A549 (cell line): ENCODE measurements around the gene FGFR1OP2. TPM values are rescaled to one million over a fixed set of nuclear protein-coding genes. Genes with fewer than 3 reads are reported as not detected.

Experiments used
- ATAC-seq, 2 experiments: fragments of 200-7000 bp in 1 of 2; fragments of >200 bp in 1 of 2; cut with Nextera tagmentation in 1 of 2; cut with Tn5 transposase in 1 of 2; 3 replicates each; pipeline versions ENCODE4 v1.8.0 to v1.9.1; 2018 to 2020; ENCODE audit warnings: mild to moderate bottlenecking in 1 of 2, moderate library complexity in 1 of 2
- CTCF ChIA-PET: fragments of 300-600 bp; sonication (Branson Sonifier 250); formaldehyde crosslinking; extraction: SDS; loops from one replicate; lab custom pipeline; 2021; ENCODE audit warnings: antibody characterized with exemption, inconsistent platforms; lab: Yijun Ruan, JAX
- POLR2A ChIA-PET: fragments of 350-600 bp; formaldehyde crosslinking; extraction: SDS; loops from one replicate; lab custom pipeline; 2021; ENCODE audit warnings: antibody characterized with exemption, inconsistent platforms; lab: Yijun Ruan, JAX
- DNase-seq, 2 experiments: peaks; one replicate each; pipeline versions ENCODE4 v3.0.0 to v3.0.0-alpha.2; 2011 to 2016; ENCODE audit warnings: low read depth in 1 of 2, low spot score in 1 of 2
- FAIRE-seq: peaks from 2 replicates; lab custom pipeline; 2011; peaks lifted over from hg19 to GRCh38; lab: Jason Lieb, UNC
- H3K27ac ChIP-seq, 2 experiments: fragments of >200 bp; sonication (Bioruptor Twin); formaldehyde crosslinking; 3 replicates each; pipeline ENCODE4 v1.5.1; 2016 to 2017
- H3K4me1 ChIP-seq: fragments of >200 bp; sonication (Bioruptor Twin); formaldehyde crosslinking; 3 replicates; pipeline ENCODE4 v1.6.1; 2016
- H3K4me2 ChIP-seq: fragments of >200 bp; sonication (Bioruptor Twin); formaldehyde crosslinking; 3 replicates; pipeline ENCODE4 v1.6.1; 2016
- H3K4me3 ChIP-seq: fragments of >200 bp; sonication (Bioruptor Twin); formaldehyde crosslinking; 3 replicates; pipeline ENCODE4 v1.5.1; 2016
- H3K9me3 ChIP-seq: fragments of >200 bp; sonication (Bioruptor Twin); formaldehyde crosslinking; 3 replicates; pipeline ENCODE4 v1.6.1; 2016
- BHLHE40 ChIP-seq: IDR thresholded peaks from 2 replicates; pipeline ENCODE4 v1.6.1; 2012; ENCODE audit warnings: low read depth, low read length, inconsistent platforms
- CBX2 ChIP-seq: fragments of 200-600 bp; sonication (generic); IDR thresholded peaks from 2 replicates; pipeline ENCODE4 v1.6.1; 2016; ENCODE audit warnings: low read depth, mild to moderate bottlenecking, borderline replicate concordance
- CHD2 ChIP-seq: fragments of 150-350 bp; IDR thresholded peaks from 2 replicates; pipeline ENCODE4 v1.6.1; 2014; ENCODE audit warnings: low read length; ENCODE audit not compliant: partially characterized antibody
- CHD4 ChIP-seq: fragments of 200-600 bp; sonication (generic); IDR thresholded peaks from 2 replicates; pipeline ENCODE4 v1.6.1; 2016; ENCODE audit warnings: antibody characterized with exemption, mild to moderate bottlenecking, borderline replicate concordance
- EHMT2 ChIP-seq: fragments of 200-600 bp; sonication (generic); IDR thresholded peaks from 2 replicates; pipeline ENCODE4 v1.6.1; 2016; ENCODE audit warnings: antibody characterized with exemption, low read depth, mild to moderate bottlenecking, moderate library complexity
- EP300 ChIP-seq, 2 experiments: fragments of >200 bp; sonication (Bioruptor Twin); formaldehyde crosslinking; IDR thresholded peaks; 2 replicates in 1 of 2; 3 replicates in 1 of 2; pipeline ENCODE4 v1.6.1; 2016 to 2017
- FOSB ChIP-seq: fragments of 250-450 bp; sonication (Bioruptor Pico); IDR thresholded peaks from 2 replicates; pipeline ENCODE4 v1.5.0; 2020; ENCODE audit warnings: mild to moderate bottlenecking, moderate library complexity
- HEYL ChIP-seq: fragments of 250-450 bp; sonication (Bioruptor Pico); IDR thresholded peaks from 2 replicates; pipeline ENCODE4 v1.8.0; 2021; ENCODE audit warnings: mild to moderate bottlenecking, moderate library complexity
- HOXB13 ChIP-seq: fragments of 250-450 bp; sonication (Bioruptor Pico); IDR thresholded peaks from 2 replicates; pipeline ENCODE4 v1.5.0; 2020; ENCODE audit warnings: low read depth, mild to moderate bottlenecking, moderate library complexity
- HOXB5 ChIP-seq: fragments of 250-450 bp; sonication (Bioruptor Pico); IDR thresholded peaks from 2 replicates; pipeline ENCODE4 v1.5.0; 2020; ENCODE audit warnings: mild to moderate bottlenecking, moderate library complexity
- MAZ ChIP-seq: fragments of 150-350 bp; IDR thresholded peaks from 2 replicates; pipeline ENCODE4 v1.6.1; 2014; ENCODE audit warnings: antibody characterized with exemption, low read depth, low read length, borderline replicate concordance
- MYC ChIP-seq: IDR thresholded peaks from 2 replicates; pipeline ENCODE4 v1.6.1; 2012; ENCODE audit warnings: mild to moderate bottlenecking, inconsistent platforms, low read length, improper control_type of control experiment, borderline replicate concordance
- NFE2L2 ChIP-seq: fragments of 150-350 bp; conservative IDR thresholded peaks from 2 replicates; pipeline ENCODE4 v1.6.1; 2014; ENCODE audit warnings: low read length
- NPAS2 ChIP-seq: fragments of 250-450 bp; sonication (Bioruptor Pico); IDR thresholded peaks from 2 replicates; pipeline ENCODE4 v1.8.0; 2022; ENCODE audit warnings: mild to moderate bottlenecking, moderate library complexity, borderline replicate concordance
- PHF8 ChIP-seq: fragments of 200-600 bp; sonication (generic); IDR thresholded peaks from 2 replicates; pipeline ENCODE4 v1.6.1; 2016; ENCODE audit warnings: low read depth, mild to moderate bottlenecking, antibody characterized with exemption, moderate library complexity, borderline replicate concordance
- POLR2AphosphoS2 ChIP-seq: conservative IDR thresholded peaks from 2 replicates; pipeline ENCODE4 v1.6.1; 2012; ENCODE audit warnings: low read length, improper control_type of control experiment, inconsistent platforms
- RAD21 ChIP-seq, 2 experiments: fragments of >200 bp in 1 of 2; sonication (Bioruptor Twin) in 1 of 2; formaldehyde crosslinking in 1 of 2; IDR thresholded peaks in 1 of 2; conservative IDR thresholded peaks in 1 of 2; 2 replicates in 1 of 2; 3 replicates in 1 of 2; pipeline ENCODE4 v1.6.1; 2012 to 2018; ENCODE audit warnings: inconsistent platforms in 1 of 2
- RARB ChIP-seq: fragments of 250-450 bp; sonication (Bioruptor Pico); IDR thresholded peaks from 2 replicates; pipeline ENCODE4 v1.8.0; 2021; ENCODE audit warnings: mild to moderate bottlenecking, moderate library complexity
- ZFP36 ChIP-seq: fragments of 450-650 bp; IDR thresholded peaks from 2 replicates; pipeline ENCODE4 v1.6.1; 2014; ENCODE audit warnings: borderline replicate concordance; ENCODE audit not compliant: partially characterized antibody
- WGBS: methylation state at CpG from one replicate; pipeline ENCODE4 v1.1.6; 2017; ENCODE audit errors: missing lambda C conversion rate; 5-methylcytosine and 5-hydroxymethylcytosine counted together
- polyA plus RNA-seq, 4 experiments: library from polyadenylated mRNA; depleted of rRNA in 3 of 4; stranded (reverse); fragments of >200 nt; fragmentation: RNase III in 1 of 4; extraction: RNeasy Plus Mini Kit Qiagen cat#74134 plus additional on column Dnase treatment in 1 of 4; gene quantifications; 2 replicates in 3 of 4; 3 replicates in 1 of 4; pipeline ENCODE4 v1.2.3, GENCODE V29; 2011 to 2017
- TF ChIP-seq, protein P1 (sequence below): IDR thresholded peaks from 2 replicates; pipeline ENCODE4 v1.6.1; 2012
- TF ChIP-seq, protein P2 (sequence below): fragments of 200-600 bp; sonication (generic); IDR thresholded peaks from 2 replicates; pipeline ENCODE4 v1.6.1; 2016; ENCODE audit warnings: antibody characterized with exemption, mild to moderate bottlenecking, moderate library complexity
- TF ChIP-seq, protein P3 (sequence below): fragments of 450-650 bp; IDR thresholded peaks from 2 replicates; pipeline ENCODE4 v1.6.1; 2014; ENCODE audit warnings: antibody characterized with exemption

FGFR1OP2 gene
- polyA plus RNA-seq, 2 of the 4 experiments (the other 2 are of a cell fraction) = 36.3 to 51.1 TPM

DNA sequence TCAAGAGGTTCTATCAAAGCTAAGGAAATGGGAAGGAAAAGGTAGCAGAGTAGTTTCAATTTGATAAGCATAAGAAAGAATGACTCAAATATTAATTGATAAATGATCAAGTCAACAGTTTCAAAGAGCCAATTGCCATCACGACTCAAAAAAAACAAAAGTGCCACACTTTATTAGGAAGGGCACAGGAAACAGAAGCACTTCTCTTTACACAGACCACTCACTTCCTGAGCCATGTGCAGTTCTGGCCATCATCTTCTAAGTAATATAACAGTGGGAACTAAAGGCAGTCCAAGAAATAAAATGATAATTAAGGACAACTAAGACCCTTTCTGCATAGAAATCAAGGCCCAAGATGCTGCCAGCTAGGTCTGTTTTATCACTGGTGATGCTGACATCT lies 62.7 kb downstream of the FGFR1OP2 start (continued):
- TF ChIP-seq HOXB13 (no peak), MAZ (no peak), FOSB (CRISPR knock-in tag) (no peak)
- TF ChIP-seq, protein P1, sequence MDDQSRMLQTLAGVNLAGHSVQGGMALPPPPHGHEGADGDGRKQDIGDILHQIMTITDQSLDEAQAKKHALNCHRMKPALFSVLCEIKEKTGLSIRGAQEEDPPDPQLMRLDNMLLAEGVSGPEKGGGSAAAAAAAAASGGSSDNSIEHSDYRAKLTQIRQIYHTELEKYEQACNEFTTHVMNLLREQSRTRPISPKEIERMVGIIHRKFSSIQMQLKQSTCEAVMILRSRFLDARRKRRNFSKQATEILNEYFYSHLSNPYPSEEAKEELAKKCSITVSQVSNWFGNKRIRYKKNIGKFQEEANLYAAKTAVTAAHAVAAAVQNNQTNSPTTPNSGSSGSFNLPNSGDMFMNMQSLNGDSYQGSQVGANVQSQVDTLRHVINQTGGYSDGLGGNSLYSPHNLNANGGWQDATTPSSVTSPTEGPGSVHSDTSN = no peak
- TF ChIP-seq, all 56 proteins: peak for 0

DNA sequence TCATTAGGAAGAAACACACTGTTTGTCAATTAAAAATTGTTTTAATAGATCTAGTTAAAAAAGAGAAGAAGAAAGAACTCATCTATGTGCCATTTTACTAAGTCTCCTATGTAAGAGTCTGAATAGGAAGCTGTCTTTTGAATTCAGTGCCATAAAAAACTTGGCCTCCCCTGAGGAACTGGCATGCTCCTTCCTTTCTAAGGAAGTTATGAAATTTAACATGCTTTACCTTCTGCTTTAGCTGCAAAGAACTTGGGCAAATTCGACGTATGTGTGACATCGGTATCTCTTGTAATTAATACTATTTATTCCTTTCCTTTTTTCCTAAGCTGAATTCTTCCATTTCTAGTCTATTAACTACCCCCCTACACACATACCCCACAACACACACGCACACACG lies 63.4 kb downstream of the FGFR1OP2 start:
- FAIRE-seq = no peak
- peaks cover 19% of the 10 kb centered on the region for H3K4me1 ChIP-seq
- no peak for TF ChIP-seq RARB (CRISPR knock-in tag)
- TF ChIP-seq BHLHE40 = no peak
- TF ChIP-seq HEYL (CRISPR knock-in tag) = no peak
- no peak for TF ChIP-seq PHF8
- no peak for TF ChIP-seq MYC
- no peak for TF ChIP-seq NFE2L2
- TF ChIP-seq, protein P2, sequence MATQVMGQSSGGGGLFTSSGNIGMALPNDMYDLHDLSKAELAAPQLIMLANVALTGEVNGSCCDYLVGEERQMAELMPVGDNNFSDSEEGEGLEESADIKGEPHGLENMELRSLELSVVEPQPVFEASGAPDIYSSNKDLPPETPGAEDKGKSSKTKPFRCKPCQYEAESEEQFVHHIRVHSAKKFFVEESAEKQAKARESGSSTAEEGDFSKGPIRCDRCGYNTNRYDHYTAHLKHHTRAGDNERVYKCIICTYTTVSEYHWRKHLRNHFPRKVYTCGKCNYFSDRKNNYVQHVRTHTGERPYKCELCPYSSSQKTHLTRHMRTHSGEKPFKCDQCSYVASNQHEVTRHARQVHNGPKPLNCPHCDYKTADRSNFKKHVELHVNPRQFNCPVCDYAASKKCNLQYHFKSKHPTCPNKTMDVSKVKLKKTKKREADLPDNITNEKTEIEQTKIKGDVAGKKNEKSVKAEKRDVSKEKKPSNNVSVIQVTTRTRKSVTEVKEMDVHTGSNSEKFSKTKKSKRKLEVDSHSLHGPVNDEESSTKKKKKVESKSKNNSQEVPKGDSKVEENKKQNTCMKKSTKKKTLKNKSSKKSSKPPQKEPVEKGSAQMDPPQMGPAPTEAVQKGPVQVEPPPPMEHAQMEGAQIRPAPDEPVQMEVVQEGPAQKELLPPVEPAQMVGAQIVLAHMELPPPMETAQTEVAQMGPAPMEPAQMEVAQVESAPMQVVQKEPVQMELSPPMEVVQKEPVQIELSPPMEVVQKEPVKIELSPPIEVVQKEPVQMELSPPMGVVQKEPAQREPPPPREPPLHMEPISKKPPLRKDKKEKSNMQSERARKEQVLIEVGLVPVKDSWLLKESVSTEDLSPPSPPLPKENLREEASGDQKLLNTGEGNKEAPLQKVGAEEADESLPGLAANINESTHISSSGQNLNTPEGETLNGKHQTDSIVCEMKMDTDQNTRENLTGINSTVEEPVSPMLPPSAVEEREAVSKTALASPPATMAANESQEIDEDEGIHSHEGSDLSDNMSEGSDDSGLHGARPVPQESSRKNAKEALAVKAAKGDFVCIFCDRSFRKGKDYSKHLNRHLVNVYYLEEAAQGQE = no peak
- no peak for TF ChIP-seq EP300 (IDR thresholded peaks at IDR 0.05)
- no peak for TF ChIP-seq POLR2AphosphoS2
- no peak for TF ChIP-seq ZFP36
- no peak for TF ChIP-seq CHD2
- no peak for TF ChIP-seq CBX2
- no peak for TF ChIP-seq CHD4
- no peak for TF ChIP-seq FOSB (CRISPR knock-in tag)
- no peak for TF ChIP-seq HOXB5 (CRISPR knock-in tag)
- no peak for TF ChIP-seq RAD21 (conservative IDR thresholded peaks at IDR 0.05 in 1 of 2, IDR thresholded peaks at IDR 0.05 in 1 of 2)
- no peak for TF ChIP-seq EHMT2
- TF ChIP-seq, all 56 proteins: peak for 0
- ATAC-seq = no peak
- ChIA-PET CTCF (interaction anchor here (1.1 to 2.3 kb wide), 3 partner anchors 8 to 13 kb away, joined by 3 to 9 read pairs (median 7); partner anchors contain the start of gene TM7SF3), POLR2A (no interaction called here)
- H3K27ac ChIP-seq = no peak overlapping the region
- no peak overlapping the region for H3K4me3 ChIP-seq
- WGBS = 95% methylated on average over 5 of the region's 5 CpGs
- H3K4me2 ChIP-seq = no peak overlapping the region
- no peaks in the 10 kb centered on the region for H3K9me3 ChIP-seq
- DNase-seq = no peak

DNA sequence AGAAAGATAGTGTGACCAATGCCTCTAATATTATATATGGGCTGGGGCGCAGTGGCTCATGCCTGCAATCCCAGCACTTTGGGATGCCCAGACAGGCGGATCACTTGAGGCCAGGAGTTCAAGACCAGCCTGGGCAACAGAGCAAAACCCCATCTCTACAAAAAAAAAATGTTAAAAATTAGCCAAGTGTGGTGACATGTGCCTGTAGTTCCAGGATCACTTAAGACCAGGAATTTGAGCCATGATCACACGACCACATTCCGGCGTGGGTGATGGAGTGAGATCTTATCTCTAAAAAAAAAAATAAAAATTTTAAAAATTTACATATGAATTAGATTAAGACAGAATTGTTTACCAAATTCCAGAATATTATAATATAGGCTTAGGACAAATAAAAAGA lies 63.9 kb downstream of the FGFR1OP2 start:
- TF ChIP-seq NPAS2 (CRISPR knock-in tag) (no peak), FOSB (CRISPR knock-in tag) (no peak), EHMT2 (no peak), POLR2AphosphoS2 (no peak)
- TF ChIP-seq, protein P3, sequence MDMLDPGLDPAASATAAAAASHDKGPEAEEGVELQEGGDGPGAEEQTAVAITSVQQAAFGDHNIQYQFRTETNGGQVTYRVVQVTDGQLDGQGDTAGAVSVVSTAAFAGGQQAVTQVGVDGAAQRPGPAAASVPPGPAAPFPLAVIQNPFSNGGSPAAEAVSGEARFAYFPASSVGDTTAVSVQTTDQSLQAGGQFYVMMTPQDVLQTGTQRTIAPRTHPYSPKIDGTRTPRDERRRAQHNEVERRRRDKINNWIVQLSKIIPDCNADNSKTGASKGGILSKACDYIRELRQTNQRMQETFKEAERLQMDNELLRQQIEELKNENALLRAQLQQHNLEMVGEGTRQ = no peak
- TF ChIP-seq, all 56 proteins: peak for 0
- Histone ChIP-seq H3K9me3 (no peaks in the 10 kb centered on the region), H3K4me1 (peaks cover 24% of the 10 kb centered on the region), H3K4me2 (no peak overlapping the region), H3K27ac (no peak overlapping the region), H3K4me3 (no peak overlapping the region)
- FAIRE-seq = no peak
- CTCF ChIA-PET = interaction anchor here (1.8 to 2.3 kb wide), 2 partner anchors 8 to 11 kb away, joined by 7 to 9 read pairs; partner anchors contain the start of gene TM7SF3
- POLR2A ChIA-PET = no interaction called here
- WGBS = 72% methylated on average over 5 of the region's 5 CpGs
- DNase-seq = no peak
- no peak for ATAC-seq
